SK-N-SH treated with all-trans-retinoic acid at 6 μM for 48 hours (cell line): ENCODE results near the gene NINJ1.

Source experiments
- TF ChIP-seq, protein P1 (sequence below): fragments of 250-450 bp; sonication (Bioruptor Pico); IDR thresholded peaks from 2 replicates; pipeline ENCODE4 v1.5.1; 2020; ENCODE audit warnings: low read depth, mild to moderate bottlenecking, moderate library complexity
- TF ChIP-seq, protein P2 (sequence below): fragments of 250-450 bp; sonication (Bioruptor Pico); IDR thresholded peaks from 2 replicates; pipeline ENCODE4 v1.8.0; 2020; ENCODE audit warnings: mild to moderate bottlenecking, moderate library complexity, borderline replicate concordance

DNA sequence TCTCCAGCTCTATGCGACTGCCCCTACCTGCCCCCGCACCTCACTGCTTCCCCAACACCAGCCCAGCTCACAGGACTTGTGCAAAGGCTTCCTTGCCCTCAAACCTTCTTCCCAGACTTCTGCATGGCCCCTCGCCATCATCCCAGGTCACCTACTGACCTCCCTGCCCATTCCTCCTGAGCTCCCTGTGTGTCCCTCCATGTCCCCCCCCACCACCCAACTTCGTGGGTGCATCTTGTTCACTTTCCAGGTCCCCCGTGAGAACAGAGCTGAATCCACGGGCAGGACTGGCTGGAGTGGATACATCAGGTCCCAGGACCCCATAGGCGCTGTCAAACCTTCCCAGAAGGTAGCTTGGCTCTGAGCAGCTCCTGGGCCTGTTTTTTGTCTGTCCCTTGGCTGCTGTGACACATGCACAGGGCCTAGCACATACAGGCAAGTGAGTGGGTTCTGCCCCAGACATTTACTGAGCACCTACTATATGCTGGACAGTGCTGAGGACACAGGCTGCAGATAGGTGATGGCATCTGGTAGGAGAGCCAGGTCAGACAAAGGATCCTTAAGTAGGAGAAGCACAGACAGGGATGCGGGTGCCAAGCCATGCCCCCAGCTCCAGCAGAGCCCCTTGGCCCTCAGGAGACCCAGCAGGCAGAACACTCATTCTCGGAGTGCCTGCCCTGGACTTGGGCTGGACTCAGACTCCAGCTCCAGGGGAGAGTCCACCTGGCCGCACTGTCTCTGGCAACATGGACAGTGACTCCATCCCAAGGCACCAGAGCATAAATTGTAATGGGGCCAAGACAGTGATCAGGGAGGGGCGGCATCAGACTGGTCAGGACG is 15.0 kb downstream of the NINJ1 start:
- TF ChIP-seq, protein P1, sequence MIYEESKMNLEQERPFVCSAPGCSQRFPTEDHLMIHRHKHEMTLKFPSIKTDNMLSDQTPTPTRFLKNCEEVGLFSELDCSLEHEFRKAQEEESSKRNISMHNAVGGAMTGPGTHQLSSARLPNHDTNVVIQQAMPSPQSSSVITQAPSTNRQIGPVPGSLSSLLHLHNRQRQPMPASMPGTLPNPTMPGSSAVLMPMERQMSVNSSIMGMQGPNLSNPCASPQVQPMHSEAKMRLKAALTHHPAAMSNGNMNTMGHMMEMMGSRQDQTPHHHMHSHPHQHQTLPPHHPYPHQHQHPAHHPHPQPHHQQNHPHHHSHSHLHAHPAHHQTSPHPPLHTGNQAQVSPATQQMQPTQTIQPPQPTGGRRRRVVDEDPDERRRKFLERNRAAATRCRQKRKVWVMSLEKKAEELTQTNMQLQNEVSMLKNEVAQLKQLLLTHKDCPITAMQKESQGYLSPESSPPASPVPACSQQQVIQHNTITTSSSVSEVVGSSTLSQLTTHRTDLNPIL (CRISPR knock-in tag) = no peak
- TF ChIP-seq, protein P2, sequence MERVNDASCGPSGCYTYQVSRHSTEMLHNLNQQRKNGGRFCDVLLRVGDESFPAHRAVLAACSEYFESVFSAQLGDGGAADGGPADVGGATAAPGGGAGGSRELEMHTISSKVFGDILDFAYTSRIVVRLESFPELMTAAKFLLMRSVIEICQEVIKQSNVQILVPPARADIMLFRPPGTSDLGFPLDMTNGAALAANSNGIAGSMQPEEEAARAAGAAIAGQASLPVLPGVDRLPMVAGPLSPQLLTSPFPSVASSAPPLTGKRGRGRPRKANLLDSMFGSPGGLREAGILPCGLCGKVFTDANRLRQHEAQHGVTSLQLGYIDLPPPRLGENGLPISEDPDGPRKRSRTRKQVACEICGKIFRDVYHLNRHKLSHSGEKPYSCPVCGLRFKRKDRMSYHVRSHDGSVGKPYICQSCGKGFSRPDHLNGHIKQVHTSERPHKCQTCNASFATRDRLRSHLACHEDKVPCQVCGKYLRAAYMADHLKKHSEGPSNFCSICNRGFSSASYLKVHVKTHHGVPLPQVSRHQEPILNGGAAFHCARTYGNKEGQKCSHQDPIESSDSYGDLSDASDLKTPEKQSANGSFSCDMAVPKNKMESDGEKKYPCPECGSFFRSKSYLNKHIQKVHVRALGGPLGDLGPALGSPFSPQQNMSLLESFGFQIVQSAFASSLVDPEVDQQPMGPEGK (CRISPR knock-in tag) = no peak
